ENCODE results near the gene GRK1.

GRCh38 chr13:113756441-113757097 lies 89.5 kb downstream of the GRK1 start:
- no peak for TF ChIP-seq EZH2 (IDR thresholded peaks at IDR 0.05; ENCODE audit: insufficient read depth, poor library complexity, severe bottlenecking)
- TF ChIP-seq EZH2phosphoT487 (IDR thresholded peaks at IDR 0.05; ENCODE audit: insufficient read depth, low read depth), result no peak
